K562 (cell line): Measurements from ENCODE around the gene LGALS12. TPM values are rescaled to one million over a fixed set of nuclear protein-coding genes. Genes with fewer than 3 reads are reported as not detected.

ENCODE experiments used
- ATAC-seq: fragments of 200-7000 bp; cut with Tn5 transposase; 3 replicates; pipeline ENCODE4 v1.9.1; 2020; ENCODE audit warnings: moderate library complexity
- BruUV-seq: library from RNA; stranded (reverse); fragments of 400-500 nt; replicated peaks from 2 replicates; lab custom pipeline; 2021; lab: Mats Ljungman, UMichigan
- CTCF ChIA-PET: fragments of 300-600 bp; formaldehyde crosslinking; extraction: SDS; loops from one replicate; lab custom pipeline; 2021; ENCODE audit warnings: low intra/inter-chr PET ratio; lab: Yijun Ruan, JAX
- POLR2A ChIA-PET: fragments of 300-600, 350-650 bp; sonication (Branson Sonifier 250); formaldehyde crosslinking; extraction: SDS; loops from one replicate; lab custom pipeline; 2021; ENCODE audit warnings: antibody characterized with exemption, inconsistent platforms; lab: Yijun Ruan, JAX
- DNase-seq, 4 experiments: peaks; one replicate each; pipeline versions ENCODE4 v3.0.0 to v3.0.0-alpha.2; 2011 to 2018; ENCODE audit warnings: low spot score in 3 of 4, mixed read lengths in 3 of 4; ENCODE audit errors: extremely low read depth in 1 of 4
- FAIRE-seq: peaks from 2 replicates; lab custom pipeline; 2011; peaks lifted over from hg19 to GRCh38; lab: Jason Lieb, UNC
- H2AFZ ChIP-seq: 2 replicates; pipeline ENCODE4 v1.6.0; 2011; ENCODE audit warnings: low read depth, low read length, control low read depth, inconsistent platforms
- H3K27ac ChIP-seq: fragments of 200-600 bp; 3 replicates; pipeline ENCODE4 v1.8.0; 2011; ENCODE audit warnings: low read depth, mild to moderate bottlenecking, control low read depth, inconsistent platforms, low read length, moderate library complexity, mixed read lengths; ENCODE audit errors: extremely low read depth
- H3K27me3 ChIP-seq, 2 experiments: fragments of 300-600 bp in 1 of 2; 2 replicates in 1 of 2; 3 replicates in 1 of 2; pipeline versions ENCODE4 v1.6.0 to v1.8.0; 2011; ENCODE audit warnings: inconsistent platforms in 2 of 2, low read length in 2 of 2, mild to moderate bottlenecking in 1 of 2, mixed read lengths in 1 of 2, moderate library complexity in 1 of 2; ENCODE audit not compliant: control insufficient read depth in 2 of 2, insufficient read depth in 2 of 2
- H3K36me3 ChIP-seq: fragments of 300-600 bp; 3 replicates; pipeline ENCODE4 v1.8.0; 2011; ENCODE audit warnings: mild to moderate bottlenecking, low read length, inconsistent platforms; ENCODE audit not compliant: control insufficient read depth, insufficient read depth
- H3K4me1 ChIP-seq, 2 experiments: fragments of 200-600 bp in 1 of 2; replicated peaks in 1 of 2; 2 replicates in 1 of 2; 3 replicates in 1 of 2; pipeline versions ENCODE4 v1.5.1 to v1.8.0; 2011; ENCODE audit warnings: inconsistent platforms in 2 of 2, low read length in 2 of 2, mild to moderate bottlenecking in 1 of 2, mixed read lengths in 1 of 2, moderate library complexity in 1 of 2; ENCODE audit not compliant: control insufficient read depth in 2 of 2, insufficient read depth in 2 of 2
- H3K4me2 ChIP-seq: 2 replicates; pipeline ENCODE4 v1.6.1; 2011; ENCODE audit warnings: low read length, control low read depth, inconsistent platforms, mixed read lengths; ENCODE audit not compliant: insufficient read depth
- H3K4me3 ChIP-seq: fragments of 200-600 bp; sonication (generic), shearing (Covaris generic); 2 replicates; pipeline ENCODE4 v1.5.1; 2016; ENCODE audit warnings: control low read depth, inconsistent platforms
- H3K79me2 ChIP-seq: fragments of 200-600 bp; 3 replicates; pipeline ENCODE4 v1.8.0; 2011; ENCODE audit warnings: low read length, inconsistent platforms; ENCODE audit not compliant: control insufficient read depth, insufficient read depth
- H3K9ac ChIP-seq, 2 experiments: 2 replicates each; pipeline versions ENCODE4 v1.6.0 to v1.6.1; 2011; ENCODE audit warnings: low read depth in 2 of 2, low read length in 2 of 2, control low read depth in 1 of 2, inconsistent platforms in 1 of 2, mild to moderate bottlenecking in 1 of 2, mixed read lengths in 1 of 2; ENCODE audit not compliant: insufficient read depth in 1 of 2
- H3K9me1 ChIP-seq: one replicate; pipeline ENCODE4 v1.6.0; 2011; ENCODE audit warnings: inconsistent platforms, mild to moderate bottlenecking, low read length, moderate library complexity; ENCODE audit not compliant: control insufficient read depth, insufficient read depth
- H3K9me3 ChIP-seq: replicated peaks from 2 replicates; pipeline ENCODE4 v1.5.1; 2011; ENCODE audit warnings: low read depth, low read length, inconsistent platforms; ENCODE audit not compliant: control insufficient read depth, insufficient read depth
- H4K20me1 ChIP-seq: replicated peaks from 2 replicates; pipeline ENCODE4 v1.6.1; 2011; ENCODE audit warnings: low read length, inconsistent platforms, mixed read lengths; ENCODE audit not compliant: control insufficient read depth, insufficient read depth
- CEBPB ChIP-seq: fragments of 450-650 bp; IDR thresholded peaks from 2 replicates; pipeline ENCODE4 v1.6.1; 2016; ENCODE audit warnings: missing genetic modification characterization, missing compliant biosample characterization
- CSDE1 ChIP-seq, 2 experiments: fragments of 450-650 bp; IDR thresholded peaks; 2 replicates each; pipeline ENCODE4 v1.6.1; 2016; ENCODE audit warnings: mild to moderate bottlenecking in 1 of 2
- E2F6 ChIP-seq, 2 experiments: IDR thresholded peaks; 2 replicates each; pipeline ENCODE4 v1.6.1; 2011; ENCODE audit warnings: borderline replicate concordance in 1 of 2, control low read depth in 1 of 2, low read depth in 1 of 2, low read length in 1 of 2, mild to moderate bottlenecking in 1 of 2, mixed read lengths in 1 of 2, moderate library complexity in 1 of 2; ENCODE audit not compliant: insufficient read depth in 1 of 2, insufficient read length in 1 of 2, poor library complexity in 1 of 2, severe bottlenecking in 1 of 2; ENCODE audit errors: extremely low read depth in 1 of 2
- KDM1A ChIP-seq, 2 experiments: fragments of 450-650 bp; IDR thresholded peaks; 2 replicates each; pipeline ENCODE4 v1.6.1; 2016; ENCODE audit warnings: mild to moderate bottlenecking in 2 of 2
- MCM5 ChIP-seq: fragments of 450-650 bp; IDR thresholded peaks from 2 replicates; pipeline ENCODE4 v1.6.1; 2016; ENCODE audit warnings: low read depth
- MECOM ChIP-seq: fragments of 250-450 bp; sonication (Bioruptor Pico); IDR thresholded peaks from 2 replicates; pipeline ENCODE4 v1.8.0; 2022; ENCODE audit warnings: inconsistent platforms
- MTA1 ChIP-seq: fragments of 450-650 bp; IDR thresholded peaks from 2 replicates; pipeline ENCODE4 v1.6.1; 2017; ENCODE audit warnings: borderline replicate concordance
- MXI1 ChIP-seq: IDR thresholded peaks from 2 replicates; pipeline ENCODE4 v1.6.1; 2011; ENCODE audit warnings: low read depth, mild to moderate bottlenecking, improper control_type of control experiment, low read length
- NFXL1 ChIP-seq: fragments of 450-650 bp; formaldehyde crosslinking; IDR thresholded peaks from 2 replicates; pipeline ENCODE4 v1.4.0; 2021; ENCODE audit warnings: mild to moderate bottlenecking
- NUFIP1 ChIP-seq: fragments of 450-650 bp; IDR thresholded peaks from 2 replicates; pipeline ENCODE4 v1.6.1; 2018; ENCODE audit not compliant: partially characterized antibody
- PRPF4 ChIP-seq: fragments of 200-400 bp; formaldehyde crosslinking; IDR thresholded peaks from one replicate; pipeline ENCODE4 v1.6.1; 2017; ENCODE audit warnings: low read length, low read depth, mild to moderate bottlenecking; ENCODE audit not compliant: insufficient read depth, poor library complexity, severe bottlenecking
- PTTG1 ChIP-seq: fragments of 450-650 bp; IDR thresholded peaks from 2 replicates; pipeline ENCODE4 v1.6.1; 2016; ENCODE audit warnings: low read depth, mild to moderate bottlenecking, missing genetic modification characterization, missing compliant biosample characterization
- SMARCA5 ChIP-seq: fragments of 450-650 bp; IDR thresholded peaks from 2 replicates; pipeline ENCODE4 v1.6.1; 2016
- SP2 ChIP-seq: IDR thresholded peaks from 2 replicates; pipeline ENCODE4 v1.6.1; 2011; ENCODE audit warnings: mild to moderate bottlenecking, low read depth, low read length, moderate library complexity; ENCODE audit not compliant: poor library complexity, severe bottlenecking; ENCODE audit errors: extremely low read depth
- ZBED1 ChIP-seq: IDR thresholded peaks from 2 replicates; pipeline ENCODE4 v1.6.1; 2014
- ZFPM2 ChIP-seq: fragments of 250-450 bp; sonication (Bioruptor Pico); IDR thresholded peaks from 2 replicates; pipeline ENCODE4 v1.5.1; 2022; ENCODE audit warnings: mild to moderate bottlenecking
- ZFX ChIP-seq: sonication (generic); formaldehyde crosslinking; IDR thresholded peaks from 2 replicates; pipeline ENCODE4 v1.8.0; 2022; ENCODE audit warnings: mild to moderate bottlenecking, missing genetic modification reagents, moderate library complexity
- WGBS: fragments of 100-300 bp; shearing (Covaris generic); methylation state at CpG from one replicate; pipeline ENCODE4 v1.1.6; 2016; ENCODE audit warnings: low coverage, mixed read lengths; ENCODE audit not compliant: insufficient coverage; ENCODE audit errors: missing lambda C conversion rate; 5-methylcytosine and 5-hydroxymethylcytosine counted together
- in situ Hi-C: fragments of 300-500 bp; cut with MboI; formaldehyde crosslinking; loops from 4 replicates; pipeline ENCODE4 v1.15.0; 2018; ENCODE audit warnings: inconsistent platforms, mixed read lengths
- intact Hi-C: fragments of 100-400 bp; cut with micrococcal nuclease; formaldehyde crosslinking; loops from 2 replicates; pipeline ENCODE4 v1.14.2; 2022
- polyA plus RNA-seq, 8 experiments: library from polyadenylated mRNA; depleted of rRNA in 4 of 8; stranded (reverse) in 5 of 8; unstranded in 3 of 8; fragments of >200 nt; fragmentation: Nextera tagmentation in 2 of 8; fragmentation: Illumina TruSeq in 1 of 8; extraction: Ambion mirVana in 2 of 8; extraction: Trizol in 1 of 8; gene quantifications; 2 replicates each; pipeline versions ENCODE4 v1.2.1 to v1.2.3, GENCODE V29; 2011 to 2014; ENCODE audit warnings: inconsistent platforms in 1 of 8, missing spikeins in 1 of 8
- total RNA-seq, 7 experiments: library from RNA; depleted of rRNA in 6 of 7; stranded (reverse); fragments of >200 nt in 6 of 7; fragmentation: Illumina TruSeq in 2 of 7; extraction: Trizol in 2 of 7; gene quantifications; 2 replicates each; pipeline versions ENCODE4 v1.2.1 to v1.2.3, GENCODE V29; 2011 to 2021; ENCODE audit warnings: low replicate concordance in 1 of 7
- TF ChIP-seq, protein P1 (sequence below): sonication (generic); formaldehyde crosslinking; IDR thresholded peaks from 2 replicates; pipeline ENCODE4 v1.8.0; 2022; ENCODE audit warnings: missing genetic modification reagents, mild to moderate bottlenecking, moderate library complexity, borderline replicate concordance
- TF ChIP-seq, protein P2 (sequence below): IDR thresholded peaks from 3 replicates; pipeline ENCODE4 v1.6.1; 2011; ENCODE audit warnings: borderline replicate concordance, mild to moderate bottlenecking; ENCODE audit not compliant: insufficient read length, insufficient read depth

Gene LGALS12
- total and polyA plus RNA-seq, 9 of the 15 experiments (the other 6 are each of a cell fraction or from before 2014, with no cell fraction given), result 0.66 to 8.0 (median 5.0) TPM

DNA sequence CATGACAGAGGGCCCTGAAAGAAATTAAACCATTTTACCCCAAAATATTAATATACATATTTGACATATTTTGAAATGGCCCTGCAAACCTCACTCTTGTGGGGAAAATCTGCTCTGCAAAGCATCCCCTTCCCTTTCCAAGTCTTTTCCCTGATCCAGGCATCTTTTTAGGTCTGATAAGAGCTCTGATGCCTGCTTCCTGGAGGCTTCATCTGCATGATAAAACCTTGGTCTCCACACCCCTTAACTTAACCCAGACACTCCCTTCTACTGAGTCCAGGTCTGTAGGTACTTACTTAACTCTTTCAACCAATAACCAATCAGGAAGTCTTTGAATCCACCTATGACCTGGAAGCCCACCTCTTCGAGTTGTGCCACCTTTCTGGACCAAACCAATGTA, 1.8 kb upstream of the LGALS12 start (continued):
- TF ChIP-seq NUFIP1 (no peak), KDM1A (IDR thresholded peaks at IDR 0.05) (no peak), MTA1 (no peak), CEBPB (tag) (no peak), E2F6 (IDR thresholded peaks at IDR 0.05; ENCODE audit: borderline replicate concordance in 1 of 2, extremely low read depth in 1 of 2, insufficient read depth in 1 of 2, insufficient read length in 1 of 2, low read depth in 1 of 2, low read length in 1 of 2, poor library complexity in 1 of 2, severe bottlenecking in 1 of 2) (no peak), ZFX (CRISPR knock-in tag) (no peak), ZBED1 (no peak), NFXL1 (no peak)

GRCh38 chr11:63504933-63505586, 824 bp upstream of the LGALS12 start:
- Histone ChIP-seq H3K9ac (peak overlapping the region in 1 of 2 experiments; percentile 15; a peak in 1 of 4 replicates), H3K36me3 (no peaks in the 10 kb centered on the region), H2AFZ (peak overlapping the region; percentile 48; the same call in 1 of the 2 replicates), H3K27me3 (no peaks in the 10 kb centered on the region), H4K20me1 (no peaks in the 10 kb centered on the region), H3K27ac (no peak overlapping the region), H3K4me2 (peak overlapping the region; percentile 3; the same call in 1 of the 2 replicates), H3K79me2 (no peaks in the 10 kb centered on the region), H3K4me1 (peaks cover 35 to 57% of the 10 kb centered on the region in 2 experiments), H3K9me3 (peaks cover 4% of the 10 kb centered on the region; the same call in 1 of the 2 replicates), H3K9me1 (no peaks in the 10 kb centered on the region), H3K4me3 (no peak overlapping the region)
- peak in 1 of 4 experiments; percentile 3 for DNase-seq
- ChIA-PET POLR2A (interaction anchor here (0.6 to 1.0 kb wide), 3 partner anchors 9 to 13 kb away, joined by 3 to 6 read pairs (median 6); no protein-coding TSS in a partner anchor), CTCF (no interaction called here)
- ATAC-seq, result no peak
- BruUV-seq, result no TSS peak
- no peak for FAIRE-seq
- in situ Hi-C loops (no loop called here), intact Hi-C loops (loop anchor here (5.0 kb wide), 1 partner anchor 62 kb away; no protein-coding TSS in a partner anchor)
- 46% methylated on average over 4 of the region's 4 CpGs for WGBS
- TF ChIP-seq CSDE1 (IDR thresholded peaks at IDR 0.05), result no peak
- no peak for TF ChIP-seq ZFX (CRISPR knock-in tag)
- TF ChIP-seq, protein P1, sequence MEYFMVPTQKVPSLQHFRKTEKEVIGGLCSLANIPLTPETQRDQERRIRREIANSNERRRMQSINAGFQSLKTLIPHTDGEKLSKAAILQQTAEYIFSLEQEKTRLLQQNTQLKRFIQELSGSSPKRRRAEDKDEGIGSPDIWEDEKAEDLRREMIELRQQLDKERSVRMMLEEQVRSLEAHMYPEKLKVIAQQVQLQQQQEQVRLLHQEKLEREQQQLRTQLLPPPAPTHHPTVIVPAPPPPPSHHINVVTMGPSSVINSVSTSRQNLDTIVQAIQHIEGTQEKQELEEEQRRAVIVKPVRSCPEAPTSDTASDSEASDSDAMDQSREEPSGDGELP, result 0 out of 2 replicates have a peak, but pooled peaks have one; percentile 9
- peak; percentile 61; the same call in 1 of the 2 replicates for TF ChIP-seq SMARCA5
- no peak for TF ChIP-seq SP2
- TF ChIP-seq PTTG1 (tag), result no peak
- TF ChIP-seq ZFPM2 (CRISPR knock-in tag), result no peak
- no peak for TF ChIP-seq MCM5
- no peak for TF ChIP-seq MXI1
- no peak for TF ChIP-seq PRPF4
- TF ChIP-seq MECOM (CRISPR knock-in tag), result no peak
- TF ChIP-seq, protein P2, sequence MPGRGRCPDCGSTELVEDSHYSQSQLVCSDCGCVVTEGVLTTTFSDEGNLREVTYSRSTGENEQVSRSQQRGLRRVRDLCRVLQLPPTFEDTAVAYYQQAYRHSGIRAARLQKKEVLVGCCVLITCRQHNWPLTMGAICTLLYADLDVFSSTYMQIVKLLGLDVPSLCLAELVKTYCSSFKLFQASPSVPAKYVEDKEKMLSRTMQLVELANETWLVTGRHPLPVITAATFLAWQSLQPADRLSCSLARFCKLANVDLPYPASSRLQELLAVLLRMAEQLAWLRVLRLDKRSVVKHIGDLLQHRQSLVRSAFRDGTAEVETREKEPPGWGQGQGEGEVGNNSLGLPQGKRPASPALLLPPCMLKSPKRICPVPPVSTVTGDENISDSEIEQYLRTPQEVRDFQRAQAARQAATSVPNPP, result no peak
